ENCODE measurements around the gene CRACR2B. TPM values are rescaled to one million over a fixed set of nuclear protein-coding genes. Genes with fewer than 3 reads are reported as not detected.
A peak's percentile ranks its signal among the peaks of the same experiment; 100 is the strongest.

Gene CRACR2B
- polyA plus RNA-seq, 3 donors: 1.0 to 11.0 (median 1.4) TPM

DNA sequence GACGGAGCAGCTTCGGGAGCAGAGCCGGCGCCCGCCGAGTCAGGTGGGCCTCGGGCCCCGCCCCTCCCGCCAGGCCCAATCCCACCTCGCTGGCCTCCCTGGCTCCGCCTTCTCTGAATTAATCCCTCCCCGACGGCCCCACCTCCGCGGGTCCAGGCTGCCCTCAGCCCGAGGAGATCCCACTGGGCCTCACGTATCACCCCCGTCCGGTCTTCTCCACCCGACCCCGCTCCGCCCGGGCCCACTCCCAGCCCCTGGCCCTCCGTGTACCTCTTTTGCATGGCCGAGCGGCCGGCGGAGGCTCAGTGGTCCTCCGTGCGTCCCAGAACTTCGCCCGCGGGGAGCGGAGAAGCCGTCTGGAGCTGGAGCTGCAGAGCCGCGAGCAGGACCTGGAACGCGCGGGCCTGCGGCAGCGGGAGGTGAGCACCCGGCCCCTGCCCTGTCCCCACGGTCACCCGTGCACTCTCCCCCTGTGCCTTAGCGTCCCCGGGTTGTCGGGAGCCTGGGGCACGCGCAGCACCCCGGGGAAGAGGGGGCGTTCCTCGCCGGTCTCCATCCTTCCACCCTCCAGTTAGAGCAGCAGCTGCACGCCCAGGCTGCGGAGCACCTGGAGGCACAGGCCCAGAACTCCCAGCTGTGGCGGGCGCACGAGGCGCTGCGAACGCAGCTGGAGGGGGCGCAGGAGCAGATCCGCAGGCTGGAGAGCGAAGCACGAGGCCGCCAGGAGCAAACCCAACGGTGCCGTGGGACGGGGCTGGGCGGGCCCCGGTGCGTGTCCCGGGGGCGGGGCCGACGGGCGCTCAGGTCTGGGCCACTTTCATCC, 2.8 kb downstream of the CRACR2B start:
- peak in 1 of 3 donors; percentile 38 for DNase-seq
- Histone ChIP-seq H2AFZ (ENCODE audit: insufficient read depth, low read depth, low read length, poor library complexity, severe bottlenecking) (peak overlapping the region; percentile 54), H3K4me2 (replicated peaks; ENCODE audit: extremely low read depth, low read length, poor library complexity, severe bottlenecking) (peak overlapping the region; percentile 89), H3K27me3 (ENCODE audit: control insufficient read depth in 2 of 2, insufficient read depth in 2 of 2, low read length in 2 of 2) (peaks cover 10 to 65% of the 10 kb centered on the region in 2 donors), H3K9ac (ENCODE audit: insufficient read depth, low read length, poor library complexity, severe bottlenecking) (peak overlapping the region; percentile 31), H4K20me1 (ENCODE audit: insufficient read depth, low read length) (peaks cover 50% of the 10 kb centered on the region), H3K4me3 (replicated peaks in 1 of 3; ENCODE audit: low read depth in 2 of 3, low read length in 3 of 3) (peak overlapping the region in 1 of 3 experiments; percentile 77), H3K79me2 (ENCODE audit: insufficient read depth, low read length) (peaks cover 21% of the 10 kb centered on the region), H3K36me3 (replicated peaks in 1 of 2; ENCODE audit: control insufficient read depth in 1 of 2, insufficient read depth in 2 of 2, low read length in 2 of 2) (peaks cover under 1 to 4% of the 10 kb centered on the region in 2 donors), H3K4me1 (ENCODE audit: control insufficient read depth in 1 of 2, insufficient read depth in 2 of 2, low read length in 2 of 2) (peaks cover 84 to 95% of the 10 kb centered on the region in 2 donors), H3K27ac (ENCODE audit: low read depth in 1 of 2, low read length in 2 of 2) (no peak overlapping the region), H3K9me3 (replicated peaks in 1 of 2; ENCODE audit: control insufficient read depth in 1 of 2, insufficient read depth in 1 of 2, low read length in 2 of 2) (no peaks in the 10 kb centered on the region)
- H3K9me3 Mint-ChIP-seq: peaks cover 0 to 21% (median 1%) of the 10 kb centered on the region in 7 donors
- intact Hi-C loops (cut with micrococcal nuclease): no loop called here
- peaks cover 71% of the 10 kb centered on the region for H3K4me1 Mint-ChIP-seq
- no peak for TF ChIP-seq CTCF (IDR thresholded peaks at IDR 0.05)
- peaks cover 6 to 10% of the 10 kb centered on the region in 2 donors for H3K36me3 Mint-ChIP-seq
- peaks cover 47 to 80% (median 51%) of the 10 kb centered on the region in 3 donors for H3K27me3 Mint-ChIP-seq (ENCODE audit: low read depth in 3 of 3)
- H3K4me3 Mint-ChIP-seq: peak overlapping the region; percentile 78 to 92
- WGBS (ENCODE audit: insufficient coverage): 1% methylated on average over 67 of the region's 78 CpGs
- peak overlapping the region in 1 of 7 donors; percentile 24 for H3K27ac Mint-ChIP-seq

- H2AFZ ChIP-seq (ENCODE audit: insufficient read depth, low read depth, low read length, poor library complexity, severe bottlenecking): no peak overlapping the region
- no peak for TF ChIP-seq CTCF (IDR thresholded peaks at IDR 0.05)
- no peak overlapping the region for H3K27ac ChIP-seq (ENCODE audit: low read depth in 1 of 2, low read length in 2 of 2)
- Mint-ChIP-seq H3K9me3 (peaks cover 0 to 21% (median 1%) of the 10 kb centered on the region in 7 donors), H3K4me1 (peaks cover 71% of the 10 kb centered on the region), H3K27ac (no peak overlapping the region), H3K4me3 (peak overlapping the region; percentile 43 to 77), H3K27me3 (ENCODE audit: low read depth in 3 of 3) (peaks cover 45 to 82% (median 50%) of the 10 kb centered on the region in 3 donors), H3K36me3 (peaks cover 6 to 13% of the 10 kb centered on the region in 2 donors)
- H3K9me3 ChIP-seq (replicated peaks in 1 of 2; ENCODE audit: control insufficient read depth in 1 of 2, insufficient read depth in 1 of 2, low read length in 2 of 2): no peaks in the 10 kb centered on the region
- H3K4me1 ChIP-seq (ENCODE audit: control insufficient read depth in 1 of 2, insufficient read depth in 2 of 2, low read length in 2 of 2): peaks cover 81 to 87% of the 10 kb centered on the region in 2 donors
- intact Hi-C loops (cut with micrococcal nuclease): no loop called here
- peak overlapping the region in 1 of 3 experiments; percentile 77 for H3K4me3 ChIP-seq (replicated peaks in 1 of 3; ENCODE audit: low read depth in 2 of 3, low read length in 3 of 3)
- H3K9ac ChIP-seq (ENCODE audit: insufficient read depth, low read length, poor library complexity, severe bottlenecking): no peak overlapping the region
- H3K4me2 ChIP-seq (replicated peaks; ENCODE audit: extremely low read depth, low read length, poor library complexity, severe bottlenecking): peak overlapping the region; percentile 91
- peaks cover 21% of the 10 kb centered on the region for H3K79me2 ChIP-seq (ENCODE audit: insufficient read depth, low read length)
- H3K36me3 ChIP-seq (replicated peaks in 1 of 2; ENCODE audit: control insufficient read depth in 1 of 2, insufficient read depth in 2 of 2, low read length in 2 of 2): peaks cover 2 to 3% of the 10 kb centered on the region in 2 donors
- peaks cover 52% of the 10 kb centered on the region for H4K20me1 ChIP-seq (ENCODE audit: insufficient read depth, low read length)
- WGBS (ENCODE audit: insufficient coverage): 70% methylated on average over 28 of the region's 31 CpGs
- peaks cover 10 to 65% of the 10 kb centered on the region in 2 donors for H3K27me3 ChIP-seq (ENCODE audit: control insufficient read depth in 2 of 2, insufficient read depth in 2 of 2, low read length in 2 of 2)
- no peak for DNase-seq
These were observed 3.6 kb downstream of the CRACR2B start for GRCh38 chr11:831118-831864.
